T-helper 1 cell treated with Interleukin-12 subunit alpha and Interleukin-12 subunit beta and Interleukin-4 antibody, amounts not matched to agents 30 μg/mL and 1 μg/mL, for 36 hours (primary cell): ENCODE results near the gene LAYN.

Source experiments
- H3K27ac Mint-ChIP-seq: one replicate; pipeline ENCODE4 v1.8.0; 2021; ENCODE audit warnings: mild to moderate bottlenecking, mixed read lengths
- H3K27me3 Mint-ChIP-seq: one replicate; pipeline ENCODE4 v1.8.0; 2021; ENCODE audit warnings: low read depth, mixed read lengths
- H3K36me3 Mint-ChIP-seq: one replicate; pipeline ENCODE4 v1.8.0; 2021; ENCODE audit warnings: low read depth, mixed read lengths
- H3K4me1 Mint-ChIP-seq: one replicate; pipeline ENCODE4 v1.8.0; 2021; ENCODE audit warnings: low read depth, mixed read lengths
- H3K4me3 Mint-ChIP-seq: one replicate; pipeline ENCODE4 v1.8.0; 2021; ENCODE audit warnings: mild to moderate bottlenecking, moderate library complexity, mixed read lengths
- H3K9me3 Mint-ChIP-seq: one replicate; pipeline ENCODE4 v1.8.0; 2021; ENCODE audit warnings: mixed read lengths

LAYN gene

DNA sequence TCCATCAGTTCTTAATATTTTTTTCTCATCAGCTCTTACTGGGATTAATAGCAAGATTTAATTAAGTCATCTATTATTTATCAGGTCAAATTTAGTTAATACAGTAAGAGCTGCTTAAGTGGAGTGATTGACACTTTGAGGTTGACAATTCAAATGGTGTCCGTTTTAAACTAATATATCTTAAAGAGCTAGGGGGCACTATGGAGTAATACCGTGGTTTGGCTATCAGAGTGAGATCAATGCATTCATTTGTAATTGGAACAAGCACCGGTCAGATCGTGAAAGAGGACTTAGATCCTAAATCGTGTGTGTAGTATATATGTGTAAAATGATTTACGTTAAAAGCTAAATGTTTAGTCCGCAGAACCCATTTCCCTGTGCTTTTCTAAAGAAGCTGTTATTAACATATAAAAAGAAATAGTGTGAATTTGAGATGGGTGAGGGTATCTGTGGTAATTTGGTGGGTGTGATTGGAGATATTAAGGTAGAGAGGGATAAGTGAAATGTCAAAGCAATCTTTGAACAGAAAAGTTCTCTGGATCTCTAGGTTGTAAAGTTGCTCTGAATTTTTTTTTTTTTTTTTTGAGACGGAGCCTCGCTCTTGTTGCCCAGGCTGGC lies 64.0 kb downstream of the LAYN start:
- Mint-ChIP-seq H3K27me3 (no peaks in the 10 kb centered on the region), H3K4me1 (peaks cover 22% of the 10 kb centered on the region), H3K27ac (no peak overlapping the region), H3K9me3 (no peaks in the 10 kb centered on the region), H3K4me3 (no peak overlapping the region), H3K36me3 (no peaks in the 10 kb centered on the region)

- H3K4me1 Mint-ChIP-seq: peaks cover 22% of the 10 kb centered on the region
- no peak overlapping the region for H3K4me3 Mint-ChIP-seq
- H3K36me3 Mint-ChIP-seq: no peaks in the 10 kb centered on the region
- no peaks in the 10 kb centered on the region for H3K27me3 Mint-ChIP-seq
- no peaks in the 10 kb centered on the region for H3K9me3 Mint-ChIP-seq
- H3K27ac Mint-ChIP-seq: no peak overlapping the region
Observed at GRCh38 chr11:111605681-111606080, 65.2 kb downstream of the LAYN start.

GRCh38 chr11:111606986-111607385 lies 66.5 kb downstream of the LAYN start:
- no peaks in the 10 kb centered on the region for H3K9me3 Mint-ChIP-seq
- H3K27me3 Mint-ChIP-seq: no peaks in the 10 kb centered on the region
- no peak overlapping the region for H3K27ac Mint-ChIP-seq
- H3K4me1 Mint-ChIP-seq: peaks cover 18% of the 10 kb centered on the region
- no peak overlapping the region for H3K4me3 Mint-ChIP-seq
- no peaks in the 10 kb centered on the region for H3K36me3 Mint-ChIP-seq

DNA sequence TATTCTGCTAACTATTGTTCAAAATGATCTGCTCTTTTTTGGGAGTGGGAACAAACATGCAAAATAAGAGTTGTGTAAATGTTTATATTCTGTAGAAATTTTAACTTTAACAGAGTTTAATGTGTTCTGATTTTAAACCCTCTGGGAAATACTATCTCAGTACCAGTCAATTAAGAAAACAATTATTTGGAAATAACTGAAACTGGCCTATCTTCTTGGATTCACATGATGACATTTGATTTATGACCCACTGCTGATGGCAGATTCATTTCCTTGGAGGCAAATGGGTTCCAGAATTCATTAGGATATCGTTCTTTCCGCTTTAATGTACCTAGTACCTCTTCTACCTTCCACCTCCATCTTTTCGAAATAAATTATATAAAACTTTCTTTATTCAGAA lies 67.2 kb downstream of the LAYN start:
- Mint-ChIP-seq H3K36me3 (no peaks in the 10 kb centered on the region), H3K27ac (no peak overlapping the region), H3K9me3 (no peaks in the 10 kb centered on the region), H3K27me3 (no peaks in the 10 kb centered on the region), H3K4me3 (no peak overlapping the region), H3K4me1 (peaks cover 18% of the 10 kb centered on the region)
